Measurements from ENCODE around the gene BTD. TPM values are rescaled to one million over a fixed set of nuclear protein-coding genes. Genes with fewer than 3 reads are reported as not detected.
"Not testable (repeated sequence)": the region's sequence is repeated elsewhere in the genome, so short reads cannot be mapped to it uniquely, and the experiment has no call there.

BTD gene
- total RNA-seq, 1 donor from 2014 or later = 32.6 TPM

DNA sequence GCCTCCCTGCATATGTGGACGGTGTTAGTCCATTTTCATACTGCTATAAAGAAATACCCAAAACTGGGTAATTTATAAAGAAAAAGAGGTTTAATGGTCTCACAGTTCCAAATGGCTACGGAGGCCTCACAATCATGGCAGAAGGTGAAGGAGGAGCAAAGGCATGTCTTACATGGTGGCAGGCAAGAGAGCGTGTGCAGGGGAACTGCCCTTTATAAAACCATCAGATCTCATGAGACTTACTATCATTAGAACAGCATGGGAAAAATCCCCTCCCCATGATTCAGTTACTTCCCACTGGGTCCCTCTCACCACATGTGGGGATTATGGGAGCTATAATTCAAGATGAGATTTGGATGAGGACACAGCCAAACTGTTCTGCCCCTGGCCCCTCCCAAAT, 1.3 kb downstream of the BTD start:
- DNase-seq (ENCODE audit: low read depth in 2 of 2) = not testable (repeated sequence)

DNA sequence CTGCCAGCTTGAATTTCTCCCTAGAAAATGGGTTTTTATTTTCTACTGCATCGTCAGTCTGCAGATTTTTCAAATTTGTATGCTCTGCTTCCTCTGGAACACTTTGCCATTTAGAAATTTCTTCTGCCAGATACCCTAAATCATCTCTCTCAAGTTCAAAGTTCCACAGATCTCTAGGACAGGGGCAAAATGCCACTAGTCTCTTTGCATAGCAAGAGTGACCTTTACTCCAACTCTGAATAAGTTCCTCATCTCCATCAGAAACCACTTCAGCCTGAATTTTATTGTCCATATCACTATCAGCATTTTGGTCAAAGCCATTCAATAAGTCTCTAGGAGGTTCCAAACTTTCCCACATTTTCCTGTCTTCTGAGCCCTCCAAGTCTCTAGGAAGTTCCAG, 3.0 kb downstream of the BTD start:
- DNase-seq (ENCODE audit: low read depth in 2 of 2) = not testable (repeated sequence)

DNA sequence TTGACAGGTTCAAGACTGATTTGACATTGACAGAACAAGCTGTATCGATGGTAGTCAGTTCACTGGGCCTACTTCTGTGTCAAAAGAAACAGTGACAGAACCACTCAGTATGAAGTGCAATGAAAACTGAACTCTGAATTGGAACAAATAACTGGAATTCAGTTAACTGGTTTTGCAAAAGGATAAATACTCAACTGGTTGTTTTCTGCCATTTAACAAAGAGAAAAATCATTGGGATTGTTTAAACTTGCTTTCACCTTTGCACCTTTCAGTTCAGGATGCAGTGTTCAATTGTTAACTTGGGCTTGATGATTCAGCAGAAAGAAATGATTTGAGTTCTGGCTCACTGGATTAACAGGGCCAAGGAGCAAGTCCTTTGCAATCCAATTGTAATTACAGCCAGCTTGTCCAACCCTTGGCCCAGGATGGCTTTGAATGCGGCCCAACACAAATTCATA, 4.9 kb downstream of the BTD start:
- peak in 1 of 2 donors; percentile 52 for DNase-seq (ENCODE audit: low read depth in 2 of 2)

DNA sequence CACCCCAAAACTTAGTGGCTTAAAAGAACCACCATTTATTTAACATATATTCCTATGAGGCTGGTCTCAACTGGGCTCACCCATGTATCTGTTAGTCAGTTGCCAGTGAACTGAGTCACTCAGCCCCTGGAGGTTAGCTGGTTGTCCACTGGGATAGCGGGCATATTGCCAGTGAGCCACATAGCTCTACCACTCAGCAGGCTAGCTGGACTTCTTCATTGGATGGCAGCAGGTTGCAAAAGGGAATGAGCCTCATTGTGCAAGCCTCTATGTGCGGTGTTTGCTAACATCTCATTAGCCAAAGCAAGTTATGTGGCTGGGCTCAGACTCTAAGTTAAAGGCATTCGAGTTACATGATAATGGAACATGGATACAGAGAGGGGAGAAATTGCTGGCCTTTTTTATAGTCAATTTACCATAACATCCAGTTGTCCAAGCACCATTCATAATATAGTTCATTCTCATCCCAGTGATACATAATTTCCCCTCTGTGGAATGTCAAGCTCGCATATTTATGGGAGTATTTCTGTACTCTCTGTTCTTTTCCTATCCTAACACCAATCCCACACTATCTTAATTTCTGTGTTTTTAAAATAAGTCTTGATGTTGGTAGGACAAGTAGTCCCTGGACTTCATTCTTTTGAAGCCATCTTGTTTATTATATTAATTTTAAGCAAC, 8.7 kb downstream of the BTD start:
- DNase-seq (ENCODE audit: low read depth in 2 of 2) = peak in 1 of 2 donors; percentile 20

DNA sequence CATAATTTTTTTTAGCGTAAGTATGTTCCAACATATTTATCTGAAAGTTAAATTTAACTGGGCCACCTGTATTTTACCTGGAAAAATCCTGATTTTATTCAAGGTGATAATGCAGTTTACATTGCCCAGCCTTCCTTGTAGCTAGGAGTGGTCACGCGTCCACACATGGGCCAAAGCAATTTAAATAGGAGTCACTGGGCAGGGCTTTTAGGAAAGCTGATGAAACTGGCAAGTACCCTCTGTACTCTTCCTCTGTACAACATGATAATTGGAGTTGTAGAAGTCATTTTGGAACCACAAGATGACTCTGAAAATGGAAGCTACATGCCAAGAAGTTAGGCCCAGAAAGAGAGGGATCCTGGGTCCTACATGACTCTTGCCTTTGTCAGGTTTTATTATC, 9.5 kb downstream of the BTD start:
- no peak for DNase-seq (ENCODE audit: low read depth in 2 of 2)

DNA sequence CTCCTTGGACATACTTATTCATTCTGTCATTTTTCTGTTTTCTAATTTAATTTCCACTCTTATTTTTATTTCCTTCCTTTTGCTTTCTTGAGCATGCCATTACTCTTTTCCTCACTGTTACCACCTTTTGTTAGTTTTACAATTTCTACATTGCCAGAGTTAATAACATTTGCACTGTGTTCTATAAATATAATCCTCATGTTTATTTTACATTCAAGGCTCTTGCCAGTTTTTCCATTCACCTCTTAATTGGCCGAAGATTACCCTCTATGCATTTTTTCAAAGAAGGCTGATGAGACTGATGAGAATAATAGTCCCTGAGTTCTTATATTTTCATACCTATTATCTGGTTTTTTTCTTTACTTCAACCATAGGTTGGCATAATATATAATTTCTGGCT, 10.5 kb downstream of the BTD start:
- no peak for DNase-seq (ENCODE audit: low read depth in 2 of 2)

DNA sequence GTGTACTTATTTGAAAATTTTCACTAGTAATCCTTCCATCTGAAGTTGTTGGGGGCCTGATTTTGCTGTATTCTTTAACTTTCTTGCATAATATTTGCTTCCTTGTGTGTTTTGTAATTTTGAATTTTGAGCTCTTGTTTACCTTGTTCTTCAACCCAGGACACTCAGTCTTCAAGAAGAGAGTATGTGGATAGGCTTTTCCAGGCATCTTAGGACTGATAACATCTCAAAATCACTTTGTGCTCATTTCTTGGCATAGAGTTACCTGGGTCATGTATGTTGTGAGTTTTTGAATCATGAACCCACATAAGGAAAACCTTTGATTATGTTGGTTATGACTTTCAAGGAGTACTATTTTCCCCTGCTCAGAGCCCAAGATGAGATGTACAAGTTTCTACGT, 13.4 kb downstream of the BTD start:
- no peak for DNase-seq (ENCODE audit: low read depth in 2 of 2)

DNA sequence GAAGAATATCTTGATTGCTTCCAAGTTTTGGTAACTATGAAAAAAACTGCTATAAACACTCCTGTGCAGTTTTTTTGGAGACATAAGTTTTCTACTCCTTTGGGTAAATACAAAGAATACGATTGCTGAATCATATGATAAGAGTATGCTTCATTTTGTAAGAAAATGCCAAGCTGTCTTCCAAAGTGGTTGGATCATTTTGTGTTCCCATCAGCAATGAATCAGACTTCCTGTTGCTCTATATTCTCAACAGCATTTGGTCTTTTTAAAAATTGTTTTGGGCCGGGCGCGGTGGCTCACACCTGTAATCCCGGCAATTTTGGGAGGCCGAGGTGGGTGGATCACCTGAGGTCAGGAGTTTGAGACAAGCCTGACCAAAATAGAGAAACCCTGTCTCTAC, 14.5 kb downstream of the BTD start:
- DNase-seq (ENCODE audit: low read depth in 2 of 2) = peak in 1 of 2 donors; percentile 27

DNA sequence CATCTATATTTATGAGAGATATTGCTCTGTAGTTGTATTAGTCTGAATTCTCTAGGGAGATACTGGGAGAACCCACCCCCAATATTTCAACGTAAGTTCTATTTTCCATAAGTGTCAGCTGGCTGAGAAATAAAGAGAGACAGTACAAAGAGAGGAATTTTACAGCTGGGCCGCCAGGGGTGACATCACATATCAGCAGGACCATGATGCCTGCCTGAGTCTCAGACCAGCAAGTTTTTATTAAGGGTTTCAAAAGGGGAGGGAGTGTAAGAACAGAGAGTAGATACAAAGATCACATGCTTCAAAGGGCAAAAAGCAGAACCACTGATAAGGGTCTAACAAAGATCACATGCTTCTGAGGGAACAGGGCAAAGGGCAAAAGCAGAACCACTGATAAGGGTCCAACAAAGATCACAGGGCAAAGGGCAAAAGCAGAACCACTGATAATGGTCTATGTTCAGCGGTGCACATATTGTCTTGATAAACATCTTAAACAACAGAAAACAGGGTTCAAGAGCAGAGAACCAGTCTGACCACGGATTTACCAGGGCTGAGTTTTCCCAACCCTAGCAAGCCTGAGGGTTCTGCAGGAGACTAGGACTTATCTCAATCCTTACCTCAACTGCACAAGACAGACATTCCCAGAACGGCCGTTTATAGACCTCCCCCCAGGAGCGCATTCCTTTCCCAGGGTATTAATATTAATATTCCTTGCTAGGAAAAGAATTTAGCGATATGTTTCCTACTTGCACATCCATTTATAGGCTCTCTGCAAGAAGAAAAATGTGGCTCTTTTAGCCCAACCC, 18.3 kb downstream of the BTD start:
- not testable (repeated sequence) for DNase-seq (ENCODE audit: low read depth in 2 of 2)

DNA sequence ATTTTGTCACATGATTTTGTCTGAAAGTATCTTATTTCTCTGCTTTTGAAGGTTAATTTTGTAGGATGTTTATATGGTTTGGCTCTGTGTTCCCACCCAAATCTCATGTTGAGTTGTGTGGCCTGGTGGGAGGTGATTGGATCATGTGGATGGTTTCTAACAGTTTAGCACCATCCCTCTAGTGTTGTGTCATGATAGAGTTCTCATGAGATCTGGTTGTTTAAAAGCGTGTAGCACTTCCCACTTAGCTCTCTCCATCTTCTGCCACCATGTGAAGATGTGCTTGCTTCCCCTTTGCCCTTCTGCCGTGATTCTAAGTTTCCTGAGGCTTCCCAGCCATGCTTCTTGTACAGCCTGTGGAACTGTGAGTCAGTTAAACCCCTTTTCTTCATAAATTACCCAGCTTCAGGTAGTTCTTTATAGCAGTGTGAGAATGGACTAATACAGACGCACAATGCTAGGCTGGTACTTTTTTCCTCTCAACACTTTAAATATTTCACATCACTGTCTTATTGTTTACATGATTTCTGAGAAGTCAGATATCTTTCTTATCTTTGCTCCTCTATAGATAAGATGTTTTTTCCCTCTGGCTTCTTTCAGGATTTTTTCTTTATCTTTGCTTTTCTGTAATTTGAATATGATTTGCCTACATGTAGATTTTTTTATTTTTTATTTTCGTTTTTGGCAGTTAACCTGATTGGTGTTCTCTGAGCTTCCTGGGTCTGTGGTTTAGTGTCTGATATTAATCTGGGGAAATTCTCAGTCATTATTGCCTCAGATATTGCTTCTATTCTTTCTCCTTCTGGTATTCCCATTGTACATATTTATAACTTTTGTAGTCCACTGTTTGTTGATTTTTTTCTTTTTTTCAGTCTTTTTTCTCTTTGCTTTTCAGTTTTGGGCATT, 22.2 kb downstream of the BTD start:
- no peak for DNase-seq (ENCODE audit: low read depth in 2 of 2)

DNA sequence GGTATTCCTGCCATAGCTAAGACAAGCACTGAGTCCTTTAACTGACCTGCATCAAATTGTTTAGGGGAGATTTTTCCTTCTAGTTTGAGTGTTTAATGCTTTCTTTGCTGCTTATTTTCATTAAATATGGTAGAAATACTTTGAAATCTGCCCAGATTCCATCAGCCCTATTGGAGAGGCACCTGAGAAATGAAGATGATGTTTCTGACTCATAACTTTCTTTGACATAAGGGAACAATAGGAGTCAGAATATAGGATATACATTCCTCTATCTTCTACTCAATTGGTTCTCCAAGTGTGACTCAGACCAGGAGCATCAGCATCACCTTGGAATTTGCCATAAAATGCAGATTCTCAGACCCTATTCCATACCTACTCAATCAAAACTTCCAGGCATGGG, 27.4 kb downstream of the BTD start:
- DNase-seq (ENCODE audit: low read depth in 2 of 2) = no peak

DNA sequence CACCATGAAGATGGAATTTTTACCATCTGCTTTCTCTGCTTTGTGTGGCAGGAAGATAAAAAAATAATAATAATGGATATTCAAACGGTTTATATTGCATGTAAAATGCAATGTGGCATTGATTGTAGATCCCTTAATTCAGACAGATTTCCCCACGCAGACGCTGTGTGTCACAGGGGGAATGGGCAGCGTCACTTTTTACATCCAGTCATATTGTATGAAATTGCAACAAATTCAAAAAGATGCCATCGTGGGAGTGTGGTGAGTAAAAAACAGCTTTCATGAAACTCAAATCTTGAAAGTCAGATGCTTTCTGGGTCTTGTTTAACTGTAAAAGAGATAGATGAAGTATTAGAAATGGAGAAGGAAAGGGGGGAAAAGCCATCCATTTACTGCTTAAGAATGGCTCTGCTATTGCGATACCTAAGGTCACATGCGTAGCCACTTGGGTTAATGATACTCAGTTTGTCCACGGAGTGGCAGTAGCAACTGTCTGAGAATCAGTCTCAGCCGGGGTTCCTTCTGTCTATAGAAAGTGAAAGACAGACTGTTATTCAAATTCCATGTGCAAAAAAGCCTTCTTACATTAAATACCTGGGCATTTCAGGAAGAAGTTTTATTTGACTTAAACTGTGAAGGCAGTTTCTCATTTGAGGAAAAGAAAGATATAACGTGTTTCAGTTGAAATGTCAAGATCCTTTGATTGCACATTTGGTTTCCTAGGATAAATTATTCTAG, 28.5 kb downstream of the BTD start:
- DNase-seq (ENCODE audit: low read depth in 2 of 2) = peak; percentile 83 to 91

DNA sequence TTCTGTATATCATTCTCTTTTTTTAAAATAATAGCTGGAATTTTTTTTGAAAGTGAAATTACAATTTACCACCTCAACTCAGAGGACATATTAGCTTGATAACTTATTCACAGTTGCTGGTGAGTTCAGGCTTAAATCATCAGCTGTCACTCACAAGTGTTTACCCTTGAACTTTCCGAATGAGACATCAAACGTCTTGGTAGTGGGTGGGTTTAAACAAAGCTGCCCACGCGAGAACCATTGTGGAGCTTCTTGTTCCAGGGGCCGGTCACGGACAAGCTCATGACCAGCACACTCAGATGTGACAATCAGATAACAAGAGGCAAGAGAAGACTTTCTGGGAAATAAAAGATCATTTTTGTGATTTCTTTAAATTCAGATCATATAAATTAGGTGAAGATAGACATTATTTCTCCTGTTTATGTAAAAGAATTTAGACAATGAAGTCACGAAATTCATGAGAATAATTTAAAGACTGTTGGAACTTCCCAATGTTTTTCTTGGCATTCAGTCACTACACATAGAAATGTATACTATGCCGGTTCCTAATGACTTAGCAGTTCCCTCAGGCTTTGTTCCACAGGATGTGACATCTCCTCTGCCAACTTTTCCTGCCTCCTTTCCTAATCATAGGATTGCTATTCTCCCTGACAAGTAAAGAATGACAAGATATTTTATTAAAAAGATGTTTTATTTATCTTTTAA, 29.3 kb downstream of the BTD start:
- peak; percentile 87 to 93 for DNase-seq (ENCODE audit: low read depth in 2 of 2)

DNA sequence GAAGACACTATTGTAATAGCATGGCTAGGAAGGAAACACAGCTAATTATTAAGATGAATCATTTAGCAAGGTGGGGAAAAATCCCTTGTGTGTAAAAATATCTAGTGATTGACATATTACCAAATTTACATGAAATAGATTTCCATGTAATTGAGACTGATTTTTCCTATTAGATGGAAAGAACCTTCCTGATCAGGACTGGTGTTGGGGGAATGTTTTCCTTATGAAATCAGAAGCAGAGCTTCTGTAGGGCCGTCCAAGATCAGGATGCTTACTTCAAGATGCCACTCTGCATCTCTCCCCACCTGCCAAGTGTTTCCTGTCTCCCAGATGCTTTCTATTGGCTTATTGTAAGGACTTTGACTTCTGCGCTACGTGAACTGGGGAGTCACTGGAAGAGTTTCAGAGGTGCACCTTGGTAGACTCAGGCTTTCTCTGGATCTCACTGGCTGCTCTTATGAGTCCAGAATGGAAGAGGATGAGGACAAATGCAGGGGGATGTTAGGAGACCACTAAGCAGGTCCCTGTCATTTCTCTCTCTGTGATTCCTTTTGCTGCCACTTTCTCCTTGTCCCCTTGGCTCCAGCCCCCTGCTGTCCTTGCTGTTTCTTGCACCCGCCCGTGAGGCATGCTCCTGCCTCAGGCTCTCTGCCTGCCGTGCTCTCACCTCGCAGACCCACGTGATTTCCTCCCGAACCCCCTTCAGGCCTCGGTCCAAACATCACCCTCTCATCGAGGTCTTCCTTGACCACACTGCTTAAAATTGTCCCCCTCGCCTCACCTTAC, 30.1 kb downstream of the BTD start:
- peak in 1 of 2 donors; percentile 58 for DNase-seq (ENCODE audit: low read depth in 2 of 2)

DNA sequence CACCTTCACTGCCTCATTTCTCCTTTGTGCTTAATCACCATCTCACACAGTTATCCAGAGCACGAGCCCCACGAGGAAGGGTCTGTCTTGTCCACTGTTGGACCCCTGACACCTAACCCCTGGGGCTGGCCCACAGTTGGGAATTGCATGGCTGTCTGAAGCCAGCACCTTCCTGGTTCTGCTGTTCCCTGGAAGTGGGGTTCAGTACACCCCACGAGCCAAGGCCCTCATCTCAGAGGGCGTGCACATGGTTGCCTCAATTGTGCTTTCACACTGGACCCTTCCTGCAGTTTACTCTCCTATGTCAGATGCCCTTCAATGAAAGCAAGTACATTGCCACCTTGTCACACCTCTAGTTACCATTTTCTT, 30.7 kb downstream of the BTD start:
- no peak for DNase-seq (ENCODE audit: low read depth in 2 of 2)

DNA sequence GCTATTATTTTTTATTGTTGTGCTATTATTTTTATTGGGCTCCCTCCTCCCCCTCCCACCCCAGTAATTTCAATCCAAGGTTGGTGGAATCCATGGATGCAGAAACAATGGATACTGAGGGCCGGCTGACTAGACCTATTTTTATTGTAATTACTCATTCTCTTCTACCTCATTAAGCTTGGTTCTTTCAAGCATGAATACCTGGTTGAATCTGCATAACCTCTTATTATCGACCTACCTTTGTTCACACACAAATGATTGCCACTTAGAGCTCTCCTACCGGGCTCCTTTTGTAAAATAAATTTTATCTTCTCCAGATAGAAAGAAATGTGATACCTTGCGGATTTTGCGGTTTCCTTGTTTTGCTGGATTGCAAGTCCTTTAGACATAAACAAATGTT, 31.6 kb downstream of the BTD start:
- no peak for DNase-seq (ENCODE audit: low read depth in 2 of 2)

DNA sequence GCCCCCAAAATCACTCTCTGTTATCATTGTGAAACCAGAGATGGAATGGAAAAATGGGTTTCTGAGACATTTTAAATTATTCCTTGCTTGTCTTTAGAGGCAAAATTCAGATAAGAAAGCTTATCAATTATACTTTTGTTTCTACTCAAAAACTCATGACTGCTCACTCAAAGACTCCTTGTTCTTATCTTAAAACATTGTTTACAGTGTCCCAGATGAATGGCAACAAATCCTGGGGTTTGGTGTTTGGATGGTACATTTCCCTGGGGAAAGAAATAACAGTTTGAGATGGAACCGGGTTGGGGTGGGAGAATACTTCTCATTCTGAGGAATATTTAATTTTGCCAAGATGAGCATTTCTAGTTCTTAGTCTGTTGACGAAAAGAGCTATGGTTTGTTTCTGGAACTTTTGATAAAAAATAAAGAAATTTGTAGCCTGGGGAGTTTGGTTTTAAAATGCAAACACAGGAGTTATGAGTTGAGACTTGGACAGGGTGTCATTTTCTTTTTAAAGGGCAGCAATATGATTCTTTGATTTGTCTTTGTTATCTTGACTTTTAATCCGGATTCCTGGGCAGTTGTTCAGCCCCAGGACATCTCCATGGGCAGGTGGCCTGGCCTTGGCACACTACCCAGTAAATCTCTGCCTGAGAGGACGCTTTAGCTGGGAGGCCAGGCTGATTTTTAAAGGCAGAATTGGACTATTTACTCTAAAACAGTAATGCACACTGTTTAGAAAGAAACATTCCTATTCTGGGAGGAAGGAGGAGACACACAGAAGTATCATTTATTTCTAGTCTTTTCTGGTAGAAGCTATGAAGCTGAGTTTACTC, 32.4 kb downstream of the BTD start:
- DNase-seq (ENCODE audit: low read depth in 2 of 2) = peak in 1 of 2 donors; percentile 43

DNA sequence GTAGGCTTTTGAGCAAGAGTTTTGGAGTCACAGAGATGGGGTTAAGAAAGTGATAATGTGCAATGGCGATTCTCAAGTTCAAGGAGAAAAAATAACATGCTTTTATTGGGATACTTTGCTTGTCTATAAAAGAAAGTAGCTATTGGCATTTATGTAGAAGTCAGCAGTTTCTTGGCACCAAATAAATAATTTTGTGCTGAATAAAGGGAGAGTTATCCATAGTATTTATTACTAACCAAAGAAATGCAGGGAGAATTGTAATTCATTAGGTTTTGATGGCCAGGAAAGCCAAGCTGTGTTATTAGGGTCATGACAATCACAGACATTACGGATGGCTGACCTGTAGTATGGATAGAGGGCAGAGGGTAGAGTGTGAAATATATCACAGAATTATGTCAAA, 33.1 kb downstream of the BTD start:
- no peak for DNase-seq (ENCODE audit: low read depth in 2 of 2)

DNA sequence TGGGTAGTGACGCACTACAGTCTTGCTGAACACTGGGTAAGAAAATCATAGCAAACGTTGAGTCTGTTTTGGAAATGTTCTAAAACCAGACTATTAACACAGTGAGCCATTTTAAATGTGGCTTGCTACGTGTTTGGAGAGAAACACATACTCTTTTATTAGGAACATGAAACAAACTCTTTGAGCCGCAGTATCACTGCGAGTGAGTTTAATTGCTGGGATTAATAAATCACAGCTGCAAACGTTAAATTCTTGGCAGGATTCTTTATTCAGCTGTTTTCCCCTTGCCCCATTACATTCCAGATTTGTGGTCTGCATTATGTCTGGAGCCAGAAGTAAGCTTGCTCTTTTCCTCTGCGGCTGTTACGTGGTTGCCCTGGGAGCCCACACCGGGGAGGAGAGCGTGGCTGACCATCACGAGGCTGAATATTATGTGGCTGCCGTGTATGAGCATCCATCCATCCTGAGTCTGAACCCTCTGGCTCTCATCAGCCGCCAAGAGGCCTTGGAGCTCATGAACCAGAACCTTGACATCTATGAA, 33.6 kb downstream of the BTD start:
- DNase-seq (ENCODE audit: low read depth in 2 of 2) = peak in 1 of 2 donors; percentile 59
